Nephron (organoid): ENCODE data around the gene PAGE4.

Source experiments
- H3K27ac Mint-ChIP-seq, 3 experiments: 2 replicates each; pipeline ENCODE4 v1.8.0; 2020; ENCODE audit warnings: mixed read lengths in 3 of 3, mild to moderate bottlenecking in 2 of 3, moderate library complexity in 1 of 3
- H3K27me3 Mint-ChIP-seq: 2 replicates; pipeline ENCODE4 v1.8.0; 2021; ENCODE audit warnings: low read depth, mild to moderate bottlenecking, moderate library complexity, mixed read lengths
- H3K36me3 Mint-ChIP-seq: 2 replicates; pipeline ENCODE4 v1.8.0; 2020; ENCODE audit warnings: low read depth, mixed read lengths
- H3K4me1 Mint-ChIP-seq: 2 replicates; pipeline ENCODE4 v1.8.0; 2020; ENCODE audit warnings: mixed read lengths
- H3K4me3 Mint-ChIP-seq, 3 experiments: 2 replicates each; pipeline ENCODE4 v1.8.0; 2020; ENCODE audit warnings: mild to moderate bottlenecking in 3 of 3, mixed read lengths in 3 of 3, moderate library complexity in 2 of 3
- H3K9me3 Mint-ChIP-seq: 2 replicates; pipeline ENCODE4 v1.8.0; 2020; ENCODE audit warnings: mixed read lengths
- CTCF ChIP-seq, 3 experiments: fragments of 200-600 bp; sonication (generic); IDR thresholded peaks; one replicate each; pipeline ENCODE4 v1.5.0; 2021; ENCODE audit warnings: antibody characterized with exemption in 3 of 3; ENCODE audit not compliant: unreplicated experiment in 3 of 3

PAGE4 gene

GRCh38 chrX:49829016-49829415 is at the start of gene PAGE4:
Gene PAGE4, plus strand, starts transcription at chrX:49829303. Its CDS starts 1,126 bp downstream, at chrX:49830429.
- Mint-ChIP-seq H3K36me3 (no peaks in the 10 kb centered on the region), H3K4me3 (peak within 1 kb of the TSS in 1 of 3 experiments; percentile 60), H3K4me1 (no peaks in the 10 kb centered on the region), H3K27ac (peak within 1 kb of the TSS in 2 of 3 experiments; percentile 44 to 85), H3K9me3 (peaks cover 5% of the 10 kb centered on the region), H3K27me3 (no peaks in the 10 kb centered on the region)
- TF ChIP-seq CTCF (IDR thresholded peaks at IDR 0.05; ENCODE audit: unreplicated experiment in 3 of 3): no peak

GRCh38 chrX:49784747-49785280 is 44.3 kb upstream of the PAGE4 start:
- Mint-ChIP-seq H3K9me3 (peaks cover 5% of the 10 kb centered on the region), H3K4me3 (no peak overlapping the region), H3K36me3 (no peaks in the 10 kb centered on the region), H3K27ac (no peak overlapping the region), H3K27me3 (no peaks in the 10 kb centered on the region), H3K4me1 (no peaks in the 10 kb centered on the region)
- no peak for TF ChIP-seq CTCF (IDR thresholded peaks at IDR 0.05; ENCODE audit: unreplicated experiment in 3 of 3)

GRCh38 chrX:49792376-49792775 is 36.7 kb upstream of the PAGE4 start:
- no peak overlapping the region for H3K4me3 Mint-ChIP-seq
- TF ChIP-seq CTCF (IDR thresholded peaks at IDR 0.05; ENCODE audit: unreplicated experiment in 3 of 3): no peak
- no peak overlapping the region for H3K27ac Mint-ChIP-seq
- H3K36me3 Mint-ChIP-seq: no peaks in the 10 kb centered on the region
- peaks cover 6% of the 10 kb centered on the region for H3K9me3 Mint-ChIP-seq
- H3K4me1 Mint-ChIP-seq: no peaks in the 10 kb centered on the region
- no peaks in the 10 kb centered on the region for H3K27me3 Mint-ChIP-seq

- Mint-ChIP-seq H3K27me3 (no peaks in the 10 kb centered on the region), H3K4me3 (no peak overlapping the region)
- no peak for TF ChIP-seq CTCF (IDR thresholded peaks at IDR 0.05; ENCODE audit: unreplicated experiment in 3 of 3)
Observed at GRCh38 chrX:49793686-49794085, 35.4 kb upstream of the PAGE4 start.

GRCh38 chrX:49799828-49800227 is 29.3 kb upstream of the PAGE4 start:
- Mint-ChIP-seq H3K4me1 (no peaks in the 10 kb centered on the region), H3K27me3 (no peaks in the 10 kb centered on the region), H3K27ac (no peak overlapping the region), H3K36me3 (no peaks in the 10 kb centered on the region), H3K9me3 (peaks cover 22% of the 10 kb centered on the region), H3K4me3 (no peak overlapping the region)
- TF ChIP-seq CTCF (IDR thresholded peaks at IDR 0.05; ENCODE audit: unreplicated experiment in 3 of 3): no peak

More at GRCh38 chrX:49793686-49794085, 35.4 kb upstream of the PAGE4 start:
- Mint-ChIP-seq H3K36me3 (no peaks in the 10 kb centered on the region), H3K4me1 (no peaks in the 10 kb centered on the region), H3K9me3 (peaks cover 11% of the 10 kb centered on the region), H3K27ac (no peak overlapping the region)

- no peak overlapping the region for H3K27ac Mint-ChIP-seq
- H3K4me3 Mint-ChIP-seq: no peak overlapping the region
- no peaks in the 10 kb centered on the region for H3K27me3 Mint-ChIP-seq
- peaks cover 9% of the 10 kb centered on the region for H3K9me3 Mint-ChIP-seq
- H3K4me1 Mint-ChIP-seq: no peaks in the 10 kb centered on the region
- H3K36me3 Mint-ChIP-seq: no peaks in the 10 kb centered on the region
- TF ChIP-seq CTCF (IDR thresholded peaks at IDR 0.05; ENCODE audit: unreplicated experiment in 3 of 3): no peak
Observed at GRCh38 chrX:49809891-49810632, 19.0 kb upstream of the PAGE4 start.
